GM10248 (cell line): ENCODE data around the gene SLX4IP.
A peak's percentile ranks its signal among the peaks of the same experiment; 100 is the strongest.

Source experiments
- CTCF ChIA-PET: fragments of 300-600 bp; sonication (Branson Sonifier 250); formaldehyde crosslinking; extraction: SDS; loops from one replicate; lab custom pipeline; 2021; ENCODE audit warnings: antibody characterized with exemption; lab: Yijun Ruan, JAX
- POLR2A ChIA-PET: fragments of 350-650 bp; sonication (Branson Sonifier 250); formaldehyde crosslinking; extraction: SDS; loops from one replicate; lab custom pipeline; 2020; ENCODE audit warnings: antibody characterized with exemption; lab: Yijun Ruan, JAX
- DNase-seq: peaks from one replicate; pipeline ENCODE4 v3.0.0; 2012; ENCODE audit errors: extremely low spot score
- TF ChIP-seq, protein P1 (sequence below): IDR thresholded peaks from 2 replicates; pipeline ENCODE4 v1.5.1; 2012; ENCODE audit warnings: mild to moderate bottlenecking, low read depth; ENCODE audit errors: extremely low read depth, missing control alignments, control extremely low read depth

The SLX4IP gene

DNA sequence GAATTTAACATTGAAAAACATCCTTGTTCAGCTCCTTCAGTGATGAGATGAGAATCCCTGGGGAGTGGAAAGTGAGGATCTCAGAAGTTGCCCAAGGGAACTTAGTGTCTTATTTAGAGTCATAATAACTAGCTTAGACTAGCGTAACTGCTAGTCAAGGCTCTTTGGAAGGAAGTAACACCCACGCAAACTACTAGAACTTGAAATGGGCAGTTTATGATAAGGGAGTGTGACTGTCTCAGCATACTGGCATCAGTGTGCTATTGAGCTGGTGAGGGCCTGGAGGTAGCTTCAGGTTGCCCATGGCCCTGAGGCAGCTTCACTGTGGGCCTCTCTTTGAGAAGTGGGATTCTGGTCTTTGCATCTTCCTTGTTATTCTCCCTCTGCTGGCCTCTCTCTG is 40.1 kb downstream of the SLX4IP start:
- CTCF ChIA-PET: interaction anchor here (0.9 to 4.2 kb wide), 21 partner anchors 8 to 196 kb away, joined by 3 to 15 read pairs (median 4); partner anchors contain the start of gene SLX4IP
- POLR2A ChIA-PET: interaction anchor here (1.1 kb wide), 1 partner anchor 36 kb away, joined by 4 read pairs; no protein-coding TSS in a partner anchor
- no peak for DNase-seq

DNA sequence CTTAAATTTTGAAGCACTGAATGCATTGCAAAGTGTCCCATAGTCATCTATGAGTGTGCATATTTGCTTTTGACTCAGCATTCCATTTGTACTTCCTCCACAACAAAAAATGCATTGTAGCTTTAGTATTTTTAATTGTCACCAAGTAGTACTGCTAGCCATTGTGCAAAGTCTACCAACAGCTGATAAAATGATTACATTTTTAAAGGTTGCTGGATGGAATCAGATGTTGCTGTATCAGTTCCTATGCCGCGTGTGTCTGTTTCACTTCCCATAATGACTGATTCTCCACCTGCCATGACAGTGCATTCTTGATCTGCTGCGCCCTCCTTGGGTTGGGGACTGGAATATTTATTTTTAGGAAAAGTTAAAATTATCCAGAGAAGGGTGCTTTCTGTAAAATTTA is 41.2 kb downstream of the SLX4IP start:
- peak; percentile 51 for DNase-seq
- TF ChIP-seq, protein P1, sequence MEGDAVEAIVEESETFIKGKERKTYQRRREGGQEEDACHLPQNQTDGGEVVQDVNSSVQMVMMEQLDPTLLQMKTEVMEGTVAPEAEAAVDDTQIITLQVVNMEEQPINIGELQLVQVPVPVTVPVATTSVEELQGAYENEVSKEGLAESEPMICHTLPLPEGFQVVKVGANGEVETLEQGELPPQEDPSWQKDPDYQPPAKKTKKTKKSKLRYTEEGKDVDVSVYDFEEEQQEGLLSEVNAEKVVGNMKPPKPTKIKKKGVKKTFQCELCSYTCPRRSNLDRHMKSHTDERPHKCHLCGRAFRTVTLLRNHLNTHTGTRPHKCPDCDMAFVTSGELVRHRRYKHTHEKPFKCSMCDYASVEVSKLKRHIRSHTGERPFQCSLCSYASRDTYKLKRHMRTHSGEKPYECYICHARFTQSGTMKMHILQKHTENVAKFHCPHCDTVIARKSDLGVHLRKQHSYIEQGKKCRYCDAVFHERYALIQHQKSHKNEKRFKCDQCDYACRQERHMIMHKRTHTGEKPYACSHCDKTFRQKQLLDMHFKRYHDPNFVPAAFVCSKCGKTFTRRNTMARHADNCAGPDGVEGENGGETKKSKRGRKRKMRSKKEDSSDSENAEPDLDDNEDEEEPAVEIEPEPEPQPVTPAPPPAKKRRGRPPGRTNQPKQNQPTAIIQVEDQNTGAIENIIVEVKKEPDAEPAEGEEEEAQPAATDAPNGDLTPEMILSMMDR: peak; percentile 51
- ChIA-PET CTCF (interaction anchor here (0.6 to 4.2 kb wide), 17 partner anchors 8 to 1067 kb away, joined by 3 to 22 read pairs (median 4); partner anchors contain the start of genes MKKS and SLX4IP), POLR2A (no interaction called here)

More for the DNA sequence above, 40.1 kb downstream of the SLX4IP start:
- TF ChIP-seq, protein P1: no peak

DNA sequence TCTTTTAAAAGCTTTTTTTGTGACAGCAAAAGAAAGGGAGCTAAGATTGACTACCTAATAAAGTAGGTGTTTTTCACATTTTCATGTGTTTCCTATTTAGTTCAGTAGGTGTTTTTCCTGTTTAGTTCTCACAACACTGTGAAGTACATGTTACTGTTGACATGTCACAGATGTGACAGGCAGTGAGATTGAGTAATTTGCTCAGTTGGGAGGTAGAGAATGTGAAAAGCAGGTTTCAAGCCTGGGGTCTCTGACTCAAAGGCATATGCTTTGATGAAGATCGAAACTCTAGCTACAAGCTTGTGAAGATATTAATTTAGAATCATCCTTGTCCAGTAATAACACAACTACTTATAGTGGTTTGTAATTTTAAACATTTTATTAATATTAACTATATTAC is 43.1 kb downstream of the SLX4IP start:
- POLR2A ChIA-PET: no interaction called here
- DNase-seq: peak; percentile 41
- CTCF ChIA-PET: interaction anchor here (0.7 to 4.2 kb wide), 10 partner anchors 10 to 185 kb away, joined by 3 to 22 read pairs (median 4); partner anchors contain the start of gene MKKS
- TF ChIP-seq, protein P1: no peak

DNA sequence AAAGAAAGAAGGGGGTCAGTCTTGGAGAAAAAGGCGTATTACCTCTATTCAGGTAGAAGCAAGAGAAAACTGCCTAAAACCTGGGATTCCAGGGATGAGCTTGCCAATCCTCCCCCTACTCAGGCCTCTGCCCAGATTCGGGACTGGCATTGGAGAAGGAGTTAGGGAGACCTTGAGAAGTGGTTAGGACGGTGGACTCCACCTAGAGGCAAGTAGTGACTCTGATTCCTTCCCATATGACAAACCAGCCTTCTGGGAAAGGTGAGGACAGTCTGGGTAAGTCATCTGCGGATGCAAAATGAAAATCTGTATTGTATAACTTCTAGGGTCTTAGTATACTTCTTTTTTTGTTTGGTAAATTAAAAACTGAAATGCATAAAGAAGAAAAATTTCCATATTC is 43.8 kb downstream of the SLX4IP start:
- TF ChIP-seq, protein P1: no peak
- POLR2A ChIA-PET: no interaction called here
- no peak for DNase-seq
- CTCF ChIA-PET: interaction anchor here (0.9 to 3.1 kb wide), 6 partner anchors 10 to 74 kb away, joined by 3 to 22 read pairs (median 5); partner anchors contain the start of gene MKKS

DNA sequence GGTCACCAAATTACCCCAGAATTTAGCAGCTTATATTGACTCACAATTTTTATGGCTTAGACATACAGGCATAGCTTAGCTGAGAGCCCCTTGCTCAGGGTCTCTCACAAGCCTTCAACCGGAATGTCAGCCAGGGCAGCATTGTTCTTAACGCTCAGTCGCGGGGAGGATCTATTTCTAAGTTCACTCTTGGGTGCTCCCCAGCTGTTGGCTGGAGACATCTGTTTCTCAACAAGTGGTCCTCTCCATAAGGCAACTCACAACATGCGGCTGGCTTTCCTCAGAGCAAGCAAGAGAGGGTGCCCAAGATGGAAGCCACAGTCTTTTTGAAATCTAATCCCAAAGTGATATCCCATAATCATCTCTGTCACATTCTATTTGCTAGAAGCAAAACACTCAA is 46.6 kb downstream of the SLX4IP start:
- TF ChIP-seq, protein P1: no peak
- DNase-seq: no peak
- POLR2A ChIA-PET: no interaction called here
- CTCF ChIA-PET: interaction anchor here (0.8 to 2.4 kb wide), 4 partner anchors 11 to 43 kb away, joined by 3 to 7 read pairs (median 3); no protein-coding TSS in a partner anchor

DNA sequence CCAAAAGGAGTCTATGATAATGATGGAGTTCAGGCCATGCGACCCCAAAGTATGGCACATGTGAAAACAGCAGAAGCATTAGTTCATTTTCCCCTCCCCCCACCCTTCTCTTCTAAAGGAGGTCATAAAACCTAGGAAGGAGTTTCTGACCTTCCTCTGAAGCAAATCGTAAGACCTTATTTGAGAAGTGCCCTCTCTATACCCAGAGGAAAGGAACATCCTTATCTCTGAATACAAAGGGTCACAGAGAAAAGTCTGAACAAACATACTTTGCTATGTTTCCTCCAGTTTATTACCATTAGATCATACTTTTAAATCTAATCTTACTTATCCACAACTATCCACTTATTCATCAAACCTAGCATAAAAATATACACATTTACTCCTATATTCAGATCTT is 48.6 kb downstream of the SLX4IP start:
- TF ChIP-seq, protein P1: no peak
- no peak for DNase-seq
- ChIA-PET POLR2A (no interaction called here), CTCF (interaction anchor here (1.3 to 1.7 kb wide), 2 partner anchors 8 to 12 kb away, joined by 3 to 5 read pairs; no protein-coding TSS in a partner anchor)
